OCI-LY1 (cell line): ENCODE results near the gene ADGRV1.

ENCODE experiments used
- H2AFZ ChIP-seq: fragments of 200-600 bp; sonication (generic), shearing (Covaris generic); 2 replicates; pipeline ENCODE4 v1.6.0; 2014; ENCODE audit warnings: antibody characterized with exemption, mild to moderate bottlenecking, low read length
- H3F3A ChIP-seq: fragments of 200-600 bp; sonication (generic), shearing (Covaris generic); 2 replicates; pipeline ENCODE4 v1.6.0; 2014; ENCODE audit warnings: mild to moderate bottlenecking, antibody characterized with exemption, low read length, moderate library complexity; ENCODE audit not compliant: insufficient read depth
- H3K27ac ChIP-seq: fragments of 200-600 bp; sonication (generic); 2 replicates; pipeline ENCODE4 v1.5.1; 2014; ENCODE audit warnings: low read length, mixed run types, mild to moderate bottlenecking, low read depth; ENCODE audit not compliant: poor library complexity, severe bottlenecking
- H3K27me3 ChIP-seq: fragments of 200-600 bp; sonication (generic); 2 replicates; pipeline ENCODE4 v1.6.0; 2014; ENCODE audit warnings: antibody characterized with exemption, mild to moderate bottlenecking, low read length, moderate library complexity; ENCODE audit not compliant: insufficient read depth
- H3K36me3 ChIP-seq: fragments of 200-600 bp; sonication (generic); 2 replicates; pipeline ENCODE4 v1.6.1; 2014; ENCODE audit warnings: mild to moderate bottlenecking, antibody characterized with exemption, low read length, moderate library complexity, mixed read lengths; ENCODE audit not compliant: insufficient read depth
- H3K4me1 ChIP-seq: fragments of 200-600 bp; sonication (generic); 2 replicates; pipeline ENCODE4 v1.5.1; 2014; ENCODE audit warnings: mild to moderate bottlenecking, low read length, moderate library complexity; ENCODE audit not compliant: insufficient read depth, severe bottlenecking
- H3K4me2 ChIP-seq: fragments of 200-600 bp; sonication (generic), shearing (Covaris generic); 2 replicates; pipeline ENCODE4 v1.6.1; 2014; ENCODE audit warnings: low read length
- H3K4me3 ChIP-seq: fragments of 200-600 bp; sonication (generic); 2 replicates; pipeline ENCODE4 v1.5.1; 2014; ENCODE audit warnings: low read length, low read depth, mild to moderate bottlenecking, mixed read lengths; ENCODE audit not compliant: poor library complexity, severe bottlenecking
- H3K79me2 ChIP-seq: fragments of 200-600 bp; shearing (Covaris generic); 2 replicates; pipeline ENCODE4 v1.6.1; 2016; ENCODE audit warnings: mixed run types, low read length, mixed read lengths; ENCODE audit not compliant: insufficient read depth
- H3K9ac ChIP-seq: fragments of 200-600 bp; sonication (generic), shearing (Covaris generic); 2 replicates; pipeline ENCODE4 v1.6.1; 2014; ENCODE audit warnings: mild to moderate bottlenecking, low read length, mixed read lengths
- H3K9me2 ChIP-seq: fragments of 200-600 bp; sonication (generic), shearing (Covaris generic); 2 replicates; pipeline ENCODE4 v1.6.1; 2014; ENCODE audit warnings: low read depth, mild to moderate bottlenecking, low read length, mixed read lengths
- H3K9me3 ChIP-seq: fragments of 200-600 bp; shearing (Covaris generic); 2 replicates; pipeline ENCODE4 v1.6.1; 2014; ENCODE audit warnings: low read length, mixed read lengths
- H4K20me1 ChIP-seq: fragments of 200-600 bp; sonication (generic), shearing (Covaris generic); 2 replicates; pipeline ENCODE4 v1.6.0; 2016; ENCODE audit warnings: mild to moderate bottlenecking, low read length; ENCODE audit not compliant: insufficient read depth
- EZH2 ChIP-seq: fragments of 200-600 bp; sonication (generic), shearing (Covaris generic); IDR thresholded peaks from 2 replicates; pipeline ENCODE4 v1.8.0; 2017; ENCODE audit warnings: borderline replicate concordance, mixed run types, mild to moderate bottlenecking, antibody characterized with exemption, low read length, moderate library complexity, mixed read lengths
- TF ChIP-seq, protein P1 (sequence below): fragments of 200-600 bp; sonication (generic), shearing (Covaris generic); IDR thresholded peaks from 2 replicates; pipeline ENCODE4 v1.5.1; 2017; ENCODE audit warnings: mild to moderate bottlenecking, antibody characterized with exemption, low read length, moderate library complexity, mixed read lengths

ADGRV1 gene

GRCh38 chr5:91110686-91111085 lies 552.1 kb downstream of the ADGRV1 start:
- Histone ChIP-seq H3K79me2 (no peaks in the 10 kb centered on the region), H3K9ac (no peak overlapping the region), H3K4me1 (no peaks in the 10 kb centered on the region), H3K27ac (no peak overlapping the region), H3K9me3 (no peaks in the 10 kb centered on the region), H3K4me2 (no peak overlapping the region), H4K20me1 (no peaks in the 10 kb centered on the region), H2AFZ (no peak overlapping the region), H3K4me3 (no peak overlapping the region), H3F3A (no peaks in the 10 kb centered on the region), H3K36me3 (no peaks in the 10 kb centered on the region), H3K27me3 (no peaks in the 10 kb centered on the region), H3K9me2 (no peaks in the 10 kb centered on the region)
- no peak for TF ChIP-seq EZH2
- TF ChIP-seq, protein P1, sequence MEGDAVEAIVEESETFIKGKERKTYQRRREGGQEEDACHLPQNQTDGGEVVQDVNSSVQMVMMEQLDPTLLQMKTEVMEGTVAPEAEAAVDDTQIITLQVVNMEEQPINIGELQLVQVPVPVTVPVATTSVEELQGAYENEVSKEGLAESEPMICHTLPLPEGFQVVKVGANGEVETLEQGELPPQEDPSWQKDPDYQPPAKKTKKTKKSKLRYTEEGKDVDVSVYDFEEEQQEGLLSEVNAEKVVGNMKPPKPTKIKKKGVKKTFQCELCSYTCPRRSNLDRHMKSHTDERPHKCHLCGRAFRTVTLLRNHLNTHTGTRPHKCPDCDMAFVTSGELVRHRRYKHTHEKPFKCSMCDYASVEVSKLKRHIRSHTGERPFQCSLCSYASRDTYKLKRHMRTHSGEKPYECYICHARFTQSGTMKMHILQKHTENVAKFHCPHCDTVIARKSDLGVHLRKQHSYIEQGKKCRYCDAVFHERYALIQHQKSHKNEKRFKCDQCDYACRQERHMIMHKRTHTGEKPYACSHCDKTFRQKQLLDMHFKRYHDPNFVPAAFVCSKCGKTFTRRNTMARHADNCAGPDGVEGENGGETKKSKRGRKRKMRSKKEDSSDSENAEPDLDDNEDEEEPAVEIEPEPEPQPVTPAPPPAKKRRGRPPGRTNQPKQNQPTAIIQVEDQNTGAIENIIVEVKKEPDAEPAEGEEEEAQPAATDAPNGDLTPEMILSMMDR = no peak

GRCh38 chr5:91111473-91112238 lies 553.1 kb downstream of the ADGRV1 start:
- Histone ChIP-seq H3K36me3 (no peaks in the 10 kb centered on the region), H3K9me2 (no peaks in the 10 kb centered on the region), H3K9me3 (no peaks in the 10 kb centered on the region), H3K4me3 (no peak overlapping the region), H3F3A (no peaks in the 10 kb centered on the region), H3K9ac (no peak overlapping the region), H2AFZ (no peak overlapping the region), H3K4me1 (no peaks in the 10 kb centered on the region), H3K4me2 (no peak overlapping the region), H4K20me1 (no peaks in the 10 kb centered on the region), H3K79me2 (no peaks in the 10 kb centered on the region), H3K27me3 (no peaks in the 10 kb centered on the region), H3K27ac (no peak overlapping the region)
- TF ChIP-seq EZH2 = no peak
- TF ChIP-seq, protein P1 = no peak

- no peak overlapping the region for H3K27ac ChIP-seq
- no peaks in the 10 kb centered on the region for H3K4me1 ChIP-seq
- no peak overlapping the region for H3K4me3 ChIP-seq
- H4K20me1 ChIP-seq = no peaks in the 10 kb centered on the region
- H3F3A ChIP-seq = no peaks in the 10 kb centered on the region
- TF ChIP-seq, protein P1 = no peak
- TF ChIP-seq EZH2 = no peak
- H2AFZ ChIP-seq = no peak overlapping the region
- H3K9me2 ChIP-seq = no peaks in the 10 kb centered on the region
- H3K9ac ChIP-seq = no peak overlapping the region
- H3K27me3 ChIP-seq = no peaks in the 10 kb centered on the region
- H3K36me3 ChIP-seq = no peaks in the 10 kb centered on the region
- H3K79me2 ChIP-seq = no peaks in the 10 kb centered on the region
- H3K9me3 ChIP-seq = no peaks in the 10 kb centered on the region
- H3K4me2 ChIP-seq = no peak overlapping the region
Measured at GRCh38 chr5:91114658-91115057, 556.1 kb downstream of the ADGRV1 start.
